H9 (cell line): Measurements from ENCODE around the gene SPOCD1. TPM values are rescaled to one million over a fixed set of nuclear protein-coding genes. Genes with fewer than 3 reads are reported as not detected.

ENCODE experiments used
- DNase-seq: peaks from one replicate; pipeline ENCODE4 v3.0.0-alpha.2; 2017
- H2AFZ ChIP-seq: one replicate; pipeline ENCODE4 v1.6.1; 2013; ENCODE audit warnings: mild to moderate bottlenecking, low read length, control low read depth, moderate library complexity
- H2AK5ac ChIP-seq: 2 replicates; pipeline ENCODE4 v1.6.1; 2013; ENCODE audit warnings: low read length, control low read depth, mixed read lengths; ENCODE audit not compliant: insufficient read length
- H2BK120ac ChIP-seq: one replicate; pipeline ENCODE4 v1.6.1; 2013; ENCODE audit warnings: low read depth, mild to moderate bottlenecking, low read length, control low read depth, inconsistent platforms; ENCODE audit not compliant: poor library complexity, severe bottlenecking
- H2BK12ac ChIP-seq: 2 replicates; pipeline ENCODE4 v1.6.1; 2013; ENCODE audit warnings: low read length, control low read depth, mixed read lengths, low read depth; ENCODE audit not compliant: insufficient read length
- H2BK15ac ChIP-seq: 2 replicates; pipeline ENCODE4 v1.6.1; 2013; ENCODE audit warnings: low read depth, low read length, control low read depth
- H2BK20ac ChIP-seq: one replicate; pipeline ENCODE4 v1.6.1; 2013; ENCODE audit warnings: low read depth, mild to moderate bottlenecking, low read length, control low read depth, inconsistent platforms; ENCODE audit not compliant: poor library complexity, severe bottlenecking
- H2BK5ac ChIP-seq: 2 replicates; pipeline ENCODE4 v1.6.1; 2013; ENCODE audit warnings: low read length, control low read depth, mixed read lengths; ENCODE audit not compliant: insufficient read length
- H3K14ac ChIP-seq: 2 replicates; pipeline ENCODE4 v1.6.1; 2013; ENCODE audit warnings: low read length, control low read depth; ENCODE audit not compliant: insufficient read depth
- H3K18ac ChIP-seq: 2 replicates; pipeline ENCODE4 v1.6.1; 2013; ENCODE audit warnings: low read depth, mild to moderate bottlenecking, mixed read lengths, low read length, control low read depth; ENCODE audit not compliant: insufficient read length
- H3K23ac ChIP-seq: 2 replicates; pipeline ENCODE4 v1.6.1; 2013; ENCODE audit warnings: low read length, control low read depth, mixed read lengths, low read depth; ENCODE audit not compliant: insufficient read length
- H3K23me2 ChIP-seq: 2 replicates; pipeline ENCODE4 v1.6.1; 2013; ENCODE audit warnings: low read depth, mild to moderate bottlenecking, mixed read lengths, low read length, control low read depth; ENCODE audit not compliant: insufficient read length, poor library complexity, severe bottlenecking
- H3K27ac ChIP-seq: 2 replicates; pipeline ENCODE4 v1.5.1; 2013; ENCODE audit warnings: low read length, control low read depth, mixed read lengths, low read depth; ENCODE audit not compliant: insufficient read length
- H3K27me3 ChIP-seq: 2 replicates; pipeline ENCODE4 v1.6.1; 2013; ENCODE audit warnings: low read length, control low read depth, inconsistent platforms; ENCODE audit not compliant: insufficient read depth
- H3K4ac ChIP-seq: 2 replicates; pipeline ENCODE4 v1.6.1; 2013; ENCODE audit warnings: low read depth, mild to moderate bottlenecking, control low read depth, inconsistent platforms, low read length, moderate library complexity
- H3K4me1 ChIP-seq: 2 replicates; pipeline ENCODE4 v1.6.1; 2013; ENCODE audit warnings: low read length, control low read depth, inconsistent platforms; ENCODE audit not compliant: insufficient read depth
- H3K4me2 ChIP-seq: 2 replicates; pipeline ENCODE4 v1.6.1; 2013; ENCODE audit warnings: low read length, control low read depth, mixed read lengths; ENCODE audit not compliant: insufficient read length, insufficient read depth
- H3K56ac ChIP-seq: 2 replicates; pipeline ENCODE4 v1.6.1; 2013; ENCODE audit warnings: low read depth, mild to moderate bottlenecking, mixed read lengths, low read length, control low read depth; ENCODE audit not compliant: insufficient read length
- H3K79me1 ChIP-seq: 2 replicates; pipeline ENCODE4 v1.6.1; 2013; ENCODE audit warnings: low read depth, mild to moderate bottlenecking, moderate library complexity, low read length, control low read depth, inconsistent platforms; ENCODE audit not compliant: insufficient read depth, poor library complexity, severe bottlenecking
- H3K79me2 ChIP-seq: 2 replicates; pipeline ENCODE4 v1.6.1; 2013; ENCODE audit warnings: low read length, control low read depth, inconsistent platforms; ENCODE audit not compliant: insufficient read depth
- H3K9ac ChIP-seq: 2 replicates; pipeline ENCODE4 v1.6.1; 2013; ENCODE audit warnings: low read length, control low read depth, mixed read lengths; ENCODE audit not compliant: insufficient read length; ENCODE audit errors: extremely low read depth
- H3K9me3 ChIP-seq: one replicate; pipeline ENCODE4 v1.6.1; 2013; ENCODE audit warnings: low read depth, low read length, inconsistent platforms; ENCODE audit not compliant: control insufficient read depth
- H3T11ph ChIP-seq: one replicate; pipeline ENCODE4 v1.6.1; 2013; ENCODE audit warnings: mild to moderate bottlenecking, low read length, control low read depth, inconsistent platforms
- H4K20me1 ChIP-seq: one replicate; pipeline ENCODE4 v1.6.1; 2013; ENCODE audit not compliant: control insufficient read depth, insufficient read length, insufficient read depth
- H4K5ac ChIP-seq: 2 replicates; pipeline ENCODE4 v1.6.1; 2013; ENCODE audit warnings: low read depth, mild to moderate bottlenecking, mixed read lengths, low read length, control low read depth; ENCODE audit not compliant: insufficient read length
- H4K8ac ChIP-seq: replicated peaks from 2 replicates; pipeline ENCODE4 v1.6.1; 2013; ENCODE audit warnings: low read length, control low read depth, mixed read lengths, low read depth; ENCODE audit not compliant: insufficient read length
- H4K91ac ChIP-seq: 2 replicates; pipeline ENCODE4 v1.6.1; 2013; ENCODE audit warnings: low read depth, mild to moderate bottlenecking, moderate library complexity, mixed read lengths, low read length, control low read depth; ENCODE audit not compliant: insufficient read length
- H3K27ac Mint-ChIP-seq, 3 experiments: 2 replicates in 2 of 3; 3 replicates in 1 of 3; pipeline ENCODE4 v1.8.0; 2020 to 2021; ENCODE audit warnings: mixed read lengths in 3 of 3, mild to moderate bottlenecking in 1 of 3, moderate library complexity in 1 of 3
- H3K27me3 Mint-ChIP-seq: 2 replicates; pipeline ENCODE4 v1.8.0; 2021; ENCODE audit warnings: low read depth, mild to moderate bottlenecking, moderate library complexity, mixed read lengths
- H3K36me3 Mint-ChIP-seq, 3 experiments: 2 replicates in 2 of 3; 3 replicates in 1 of 3; pipeline ENCODE4 v1.8.0; 2020 to 2021; ENCODE audit warnings: low read depth in 3 of 3, mixed read lengths in 3 of 3; ENCODE audit not compliant: insufficient read depth in 1 of 3
- H3K4me1 Mint-ChIP-seq, 2 experiments: 2 replicates each; pipeline ENCODE4 v1.8.0; 2020; ENCODE audit warnings: mixed read lengths in 2 of 2
- H3K4me3 Mint-ChIP-seq, 2 experiments: 2 replicates in 1 of 2; 3 replicates in 1 of 2; pipeline ENCODE4 v1.8.0; 2020 to 2021; ENCODE audit warnings: mild to moderate bottlenecking in 2 of 2, mixed read lengths in 2 of 2, moderate library complexity in 1 of 2
- H3K9me3 Mint-ChIP-seq, 2 experiments: 2 replicates in 1 of 2; 3 replicates in 1 of 2; pipeline ENCODE4 v1.8.0; 2020; ENCODE audit warnings: mild to moderate bottlenecking in 2 of 2, mixed read lengths in 2 of 2, moderate library complexity in 1 of 2
- CTCF ChIP-seq: fragments of 200-600 bp; sonication (generic); conservative IDR thresholded peaks from 3 replicates; pipeline ENCODE4 v1.8.0; 2021; ENCODE audit warnings: antibody characterized with exemption, mild to moderate bottlenecking
- WGBS: extraction: QIAGEN DNeasy Blood & Tissue Kit; methylation state at CpG from one replicate; pipeline ENCODE4 v1.1.7; 2013; ENCODE audit warnings: missing lambda C conversion rate, low lambda C conversion rate, mixed read lengths; ENCODE audit not compliant: insufficient read length; ENCODE audit errors: extremely low coverage; 5-methylcytosine and 5-hydroxymethylcytosine counted together
- total RNA-seq: library from RNA; stranded (reverse); gene quantifications from 2 replicates; pipeline ENCODE4 v1.2.1, GENCODE V29; 2021

SPOCD1 gene
- total RNA-seq, 1 experiment from 2014 or later: 1.5 TPM

- no peaks in the 10 kb centered on the region for H3K79me1 ChIP-seq
- H3K9me3 Mint-ChIP-seq: no peaks in the 10 kb centered on the region; a peak in 1 of 5 replicates
- TF ChIP-seq CTCF: no peak
- no peak overlapping the region for H3K27ac ChIP-seq
- H2AFZ ChIP-seq: no peak overlapping the region
- no peaks in the 10 kb centered on the region for H3K79me2 ChIP-seq
- H3K18ac ChIP-seq: no peak overlapping the region
- H3K14ac ChIP-seq: no peak overlapping the region; the same call in 1 of the 2 replicates
- no peak overlapping the region for H2BK12ac ChIP-seq
- no peaks in the 10 kb centered on the region for H3K9me3 ChIP-seq
- no peak overlapping the region for H3K4me2 ChIP-seq
- H3K36me3 Mint-ChIP-seq: no peaks in the 10 kb centered on the region
- H3K27ac Mint-ChIP-seq: no peak overlapping the region
- peaks cover 3% of the 10 kb centered on the region; the same call in 1 of the 2 replicates for H3K27me3 ChIP-seq
- no peak overlapping the region for H2BK120ac ChIP-seq
- no peak overlapping the region for H3K4ac ChIP-seq
- H3K27me3 Mint-ChIP-seq: peaks cover 35% of the 10 kb centered on the region
- no peak overlapping the region for H4K8ac ChIP-seq
- no peak overlapping the region for H2BK5ac ChIP-seq
- no peak overlapping the region for H3T11ph ChIP-seq
- H3K4me1 Mint-ChIP-seq: peaks cover 40 to 46% of the 10 kb centered on the region in 2 experiments
- no peak overlapping the region for H2AK5ac ChIP-seq
- no peak overlapping the region for H2BK15ac ChIP-seq
- no peak for DNase-seq
- no peak overlapping the region for H3K56ac ChIP-seq
- H4K20me1 ChIP-seq: no peaks in the 10 kb centered on the region
- H4K91ac ChIP-seq: no peak overlapping the region
- no CpG with 5 or more reads among the region's 9 CpGs for WGBS
- no peak overlapping the region for H2BK20ac ChIP-seq
- no peak overlapping the region for H3K9ac ChIP-seq
- no peak overlapping the region for H3K4me3 Mint-ChIP-seq
- H3K23ac ChIP-seq: no peak overlapping the region
- no peak overlapping the region for H4K5ac ChIP-seq
- H3K4me1 ChIP-seq: peaks cover 8% of the 10 kb centered on the region; the same call in 1 of the 2 replicates
- no peaks in the 10 kb centered on the region for H3K23me2 ChIP-seq
These were observed 36.1 kb downstream of the SPOCD1 start for GRCh38 chr1:31779687-31780086.
